PC-3 (cell line): ENCODE data around the gene HTD2. TPM values are rescaled to one million over a fixed set of nuclear protein-coding genes. Genes with fewer than 3 reads are reported as not detected.

Source experiments
- ATAC-seq: fragments of 200-7000 bp; cut with Tn5 transposase; 2 replicates; pipeline ENCODE4 v1.9.1; 2020; ENCODE audit warnings: mild to moderate bottlenecking, moderate library complexity
- BruUV-seq: library from RNA; stranded (reverse); fragments of 400-500 nt; replicated peaks from 2 replicates; lab custom pipeline; 2021; lab: Mats Ljungman, UMichigan
- CTCF ChIA-PET: fragments of 300-600 bp; sonication (Branson Sonifier 250); formaldehyde crosslinking; loops from one replicate; lab custom pipeline; 2022; ENCODE audit warnings: antibody characterized with exemption; lab: Charles Lee
- POLR2A ChIA-PET: fragments of 300-600 bp; sonication (Branson Sonifier 250); formaldehyde crosslinking; loops from one replicate; lab custom pipeline; 2022; ENCODE audit warnings: antibody characterized with exemption; ENCODE audit not compliant: unreplicated experiment; lab: Charles Lee
- DNase-seq: peaks from one replicate; pipeline ENCODE4 v3.0.0-alpha.2; 2015
- H2AFZ ChIP-seq: fragments of 300-600 bp; sonication (generic); 2 replicates; pipeline ENCODE4 v1.6.0; 2016; ENCODE audit warnings: antibody characterized with exemption, low read length
- H3F3A ChIP-seq: fragments of 300-600 bp; sonication (generic); one replicate; pipeline ENCODE4 v1.6.0; 2017; ENCODE audit warnings: antibody characterized with exemption, low read length, control low read depth, mild to moderate bottlenecking; ENCODE audit not compliant: unreplicated experiment
- H3K27ac ChIP-seq: fragments of 300-600 bp; sonication (generic); 2 replicates; pipeline ENCODE4 v1.5.1; 2016; ENCODE audit warnings: mild to moderate bottlenecking, low read length
- H3K27me3 ChIP-seq: fragments of 300-600 bp; sonication (generic); 2 replicates; pipeline ENCODE4 v1.6.1; 2016; ENCODE audit warnings: low read length, mixed read lengths
- H3K36me3 ChIP-seq: fragments of 300-600 bp; sonication (generic); 2 replicates; pipeline ENCODE4 v1.6.1; 2016; ENCODE audit warnings: low read depth, mixed run types, low read length, mixed read lengths
- H3K4me1 ChIP-seq: fragments of 300-600 bp; sonication (generic); 2 replicates; pipeline ENCODE4 v1.5.1; 2016; ENCODE audit warnings: low read length; ENCODE audit not compliant: insufficient read depth
- H3K4me2 ChIP-seq: fragments of 300-600 bp; sonication (generic); 2 replicates; pipeline ENCODE4 v1.6.0; 2016; ENCODE audit warnings: low read length
- H3K4me3 ChIP-seq: fragments of 300-600 bp; sonication (generic); 2 replicates; pipeline ENCODE4 v1.5.1; 2016; ENCODE audit warnings: mild to moderate bottlenecking, low read length, mixed read lengths
- H3K79me2 ChIP-seq: fragments of 300-600 bp; sonication (generic); 2 replicates; pipeline ENCODE4 v1.6.1; 2017; ENCODE audit warnings: low read length, mixed read lengths
- H3K9ac ChIP-seq: fragments of 300-600 bp; sonication (generic); 2 replicates; pipeline ENCODE4 v1.6.0; 2016; ENCODE audit warnings: mild to moderate bottlenecking, low read length
- H3K9me2 ChIP-seq: fragments of 300-600 bp; sonication (generic); replicated peaks from 2 replicates; pipeline ENCODE4 v1.6.1; 2016; ENCODE audit warnings: mixed run types, low read length, mixed read lengths
- H3K9me3 ChIP-seq: fragments of 300-600 bp; sonication (generic); 2 replicates; pipeline ENCODE4 v1.6.1; 2016; ENCODE audit warnings: low read length, mixed read lengths
- H4K20me1 ChIP-seq: fragments of 300-600 bp; sonication (generic); 2 replicates; pipeline ENCODE4 v1.6.1; 2016; ENCODE audit warnings: low read length, mixed read lengths
- EZH2 ChIP-seq: fragments of 300-600 bp; sonication (generic); IDR thresholded peaks from one replicate; pipeline ENCODE4 v1.6.1; 2017; ENCODE audit warnings: antibody characterized with exemption, mild to moderate bottlenecking, low read length; ENCODE audit not compliant: unreplicated experiment
- EZH2phosphoT487 ChIP-seq: fragments of 300-600 bp; sonication (generic); IDR thresholded peaks from 2 replicates; pipeline ENCODE4 v1.6.1; 2018; ENCODE audit warnings: mild to moderate bottlenecking, antibody characterized with exemption, low read length, borderline replicate concordance
- intact Hi-C: fragments of 100-400 bp; cut with micrococcal nuclease; formaldehyde crosslinking; loops from 2 replicates; pipeline ENCODE4 v1.9.0; 2023
- total RNA-seq: library from RNA; depleted of rRNA; stranded (reverse); fragments of >200 nt; gene quantifications from 2 replicates; pipeline ENCODE4 v1.2.3, GENCODE V29; 2014
- TF ChIP-seq, protein P1 (sequence below): fragments of 300-600 bp; sonication (generic); conservative IDR thresholded peaks from 2 replicates; pipeline ENCODE4 v1.5.1; 2017; ENCODE audit warnings: antibody characterized with exemption, low read depth, mild to moderate bottlenecking, low read length

The HTD2 gene
- total RNA-seq, 1 experiment from 2014 or later, result 6.9 TPM

DNA sequence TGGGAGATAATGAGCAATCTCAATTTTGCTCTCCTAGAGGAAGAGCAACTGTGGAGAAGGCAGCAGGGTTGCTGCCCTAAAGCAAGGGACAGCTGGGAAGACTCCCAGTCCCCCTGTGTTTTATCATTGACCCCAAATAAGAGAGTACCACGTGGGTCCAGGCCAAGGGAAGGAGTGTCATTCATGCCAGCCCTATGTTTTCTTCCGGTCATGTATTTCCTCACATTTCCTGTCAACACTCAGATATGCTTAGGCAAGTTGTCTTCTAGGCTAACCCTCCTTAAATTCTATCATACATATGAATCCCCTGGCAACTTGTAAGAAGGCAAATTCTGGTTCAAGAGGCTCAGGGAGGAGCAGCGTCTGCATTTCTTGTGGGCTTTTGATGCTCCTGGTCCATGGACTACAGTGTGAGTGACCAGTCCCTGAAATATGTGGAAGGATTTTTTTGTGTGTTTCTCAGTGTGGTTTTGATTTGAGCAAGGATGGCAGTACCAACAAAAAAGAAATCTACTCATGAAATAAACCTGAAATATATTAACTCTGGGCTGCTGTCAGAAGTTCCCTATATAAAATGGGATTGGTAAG, 32.2 kb upstream of the HTD2 start:
- peaks cover 8% of the 10 kb centered on the region for H3F3A ChIP-seq
- no peak for ATAC-seq
- CTCF ChIA-PET, result no interaction called here

DNA sequence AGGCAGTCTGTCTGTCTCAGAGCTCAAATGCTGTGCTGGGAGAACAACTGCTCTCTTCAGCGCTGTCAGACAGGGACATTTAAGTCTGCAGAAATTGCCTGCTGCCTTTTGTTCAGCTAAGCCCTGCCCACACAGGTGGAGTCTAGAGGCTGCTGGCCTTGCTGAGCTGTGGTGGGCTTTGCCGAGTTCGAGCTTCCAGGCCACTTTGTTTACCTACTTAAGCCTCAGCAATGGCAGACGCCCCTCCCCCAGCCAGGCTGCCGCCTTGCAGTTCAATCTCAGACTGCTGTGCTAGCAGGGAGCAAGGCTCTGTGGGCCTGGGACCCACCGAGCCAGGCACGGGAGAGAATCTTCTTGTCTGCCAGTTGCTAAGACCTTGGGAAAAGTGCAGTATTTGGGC, 25.3 kb upstream of the HTD2 start:
- ChIA-PET CTCF (no interaction called here), POLR2A (no interaction called here)
- H3K79me2 ChIP-seq, result no peaks in the 10 kb centered on the region
- intact Hi-C loops, result no loop called here
- no peak overlapping the region for H3K4me2 ChIP-seq
- no peak for DNase-seq
- no peaks in the 10 kb centered on the region for H4K20me1 ChIP-seq
- H3K36me3 ChIP-seq, result no peaks in the 10 kb centered on the region
- H3F3A ChIP-seq, result no peaks in the 10 kb centered on the region
- BruUV-seq, result no TSS peak
- no peaks in the 10 kb centered on the region for H3K27me3 ChIP-seq
- no peak overlapping the region for H3K4me3 ChIP-seq
- H3K27ac ChIP-seq, result no peak overlapping the region
- H3K4me1 ChIP-seq, result no peaks in the 10 kb centered on the region
- no peak overlapping the region for H3K9ac ChIP-seq
- no peak for ATAC-seq
- TF ChIP-seq EZH2phosphoT487 (no peak), EZH2 (no peak)
- TF ChIP-seq, protein P1, sequence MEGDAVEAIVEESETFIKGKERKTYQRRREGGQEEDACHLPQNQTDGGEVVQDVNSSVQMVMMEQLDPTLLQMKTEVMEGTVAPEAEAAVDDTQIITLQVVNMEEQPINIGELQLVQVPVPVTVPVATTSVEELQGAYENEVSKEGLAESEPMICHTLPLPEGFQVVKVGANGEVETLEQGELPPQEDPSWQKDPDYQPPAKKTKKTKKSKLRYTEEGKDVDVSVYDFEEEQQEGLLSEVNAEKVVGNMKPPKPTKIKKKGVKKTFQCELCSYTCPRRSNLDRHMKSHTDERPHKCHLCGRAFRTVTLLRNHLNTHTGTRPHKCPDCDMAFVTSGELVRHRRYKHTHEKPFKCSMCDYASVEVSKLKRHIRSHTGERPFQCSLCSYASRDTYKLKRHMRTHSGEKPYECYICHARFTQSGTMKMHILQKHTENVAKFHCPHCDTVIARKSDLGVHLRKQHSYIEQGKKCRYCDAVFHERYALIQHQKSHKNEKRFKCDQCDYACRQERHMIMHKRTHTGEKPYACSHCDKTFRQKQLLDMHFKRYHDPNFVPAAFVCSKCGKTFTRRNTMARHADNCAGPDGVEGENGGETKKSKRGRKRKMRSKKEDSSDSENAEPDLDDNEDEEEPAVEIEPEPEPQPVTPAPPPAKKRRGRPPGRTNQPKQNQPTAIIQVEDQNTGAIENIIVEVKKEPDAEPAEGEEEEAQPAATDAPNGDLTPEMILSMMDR, result no peak
- H2AFZ ChIP-seq, result no peak overlapping the region
- no peaks in the 10 kb centered on the region for H3K9me2 ChIP-seq
- no peaks in the 10 kb centered on the region for H3K9me3 ChIP-seq

More for the DNA sequence above, 32.2 kb upstream of the HTD2 start:
- H3K4me2 ChIP-seq, result no peak overlapping the region
- TF ChIP-seq EZH2phosphoT487 (no peak), EZH2 (no peak)
- TF ChIP-seq, protein P1, result no peak
- no peak for DNase-seq
- no peak overlapping the region for H3K9ac ChIP-seq
- no peak overlapping the region for H3K4me3 ChIP-seq
- H4K20me1 ChIP-seq, result no peaks in the 10 kb centered on the region
- no peaks in the 10 kb centered on the region for H3K9me3 ChIP-seq
- no TSS peak for BruUV-seq
- POLR2A ChIA-PET, result no interaction called here
- H3K27ac ChIP-seq, result no peak overlapping the region
- intact Hi-C loops, result loop anchor here (5.0 kb wide), 1 partner anchor 57 kb away; no protein-coding TSS in a partner anchor
- H3K27me3 ChIP-seq, result no peaks in the 10 kb centered on the region
- H3K4me1 ChIP-seq, result peaks cover 14% of the 10 kb centered on the region
- H3K36me3 ChIP-seq, result no peaks in the 10 kb centered on the region
- H2AFZ ChIP-seq, result no peak overlapping the region
- no peaks in the 10 kb centered on the region for H3K9me2 ChIP-seq
- H3K79me2 ChIP-seq, result no peaks in the 10 kb centered on the region

DNA sequence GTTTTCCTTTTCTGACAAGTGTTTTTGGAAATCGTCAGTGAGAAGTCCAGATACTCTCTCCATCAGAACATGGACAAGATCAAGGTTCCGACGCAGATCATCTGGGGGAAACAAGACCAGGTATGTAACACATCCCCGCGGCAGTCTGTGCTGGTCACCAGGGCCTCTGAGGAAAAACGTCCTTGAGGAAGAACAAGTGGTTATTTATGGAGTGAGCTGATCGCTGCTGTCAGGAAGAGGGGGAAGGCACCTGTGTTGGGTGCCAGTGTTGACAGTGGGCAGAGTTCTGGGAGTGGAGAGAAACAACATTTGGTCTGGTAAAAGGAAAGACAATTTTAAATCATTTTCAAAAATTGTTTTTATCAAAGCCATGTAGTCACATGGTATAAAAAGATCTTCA, 21.0 kb upstream of the HTD2 start:
- no peak for DNase-seq
- H3K27ac ChIP-seq, result no peak overlapping the region
- H3K4me2 ChIP-seq, result no peak overlapping the region
- no peaks in the 10 kb centered on the region for H3K27me3 ChIP-seq
- H3K9ac ChIP-seq, result no peak overlapping the region
- H3K79me2 ChIP-seq, result no peaks in the 10 kb centered on the region
- no peak for TF ChIP-seq EZH2
- no peak for TF ChIP-seq EZH2phosphoT487
- TF ChIP-seq, protein P1, result no peak
- no peaks in the 10 kb centered on the region for H3K9me3 ChIP-seq
- no peak overlapping the region for H3K4me3 ChIP-seq
- no peaks in the 10 kb centered on the region for H3F3A ChIP-seq
- no peaks in the 10 kb centered on the region for H3K9me2 ChIP-seq
- no TSS peak for BruUV-seq
- H2AFZ ChIP-seq, result no peak overlapping the region
- H3K36me3 ChIP-seq, result 0 out of 2 replicates have a peak, but pooled peaks cover 2% of the 10 kb centered on the region
- POLR2A ChIA-PET, result no interaction called here
- intact Hi-C loops, result no loop called here
- ATAC-seq, result no peak
- H3K4me1 ChIP-seq, result no peaks in the 10 kb centered on the region
- CTCF ChIA-PET, result no interaction called here
- H4K20me1 ChIP-seq, result no peaks in the 10 kb centered on the region
